VCaP (cell line): ENCODE results near the gene KRTAP4-7.
"Not testable (repeated sequence)": the region's sequence is repeated elsewhere in the genome, so short reads cannot be mapped to it uniquely, and the experiment has no call there.

ENCODE experiments used
- H3K27ac ChIP-seq: fragments of 450-650 bp; 2 replicates; pipeline ENCODE4 v1.5.1; 2017
- CTCF ChIP-seq: fragments of 450-650 bp; conservative IDR thresholded peaks from 2 replicates; pipeline ENCODE4 v1.5.1; 2017; ENCODE audit warnings: mild to moderate bottlenecking, moderate library complexity

KRTAP4-7 gene

GRCh38 chr17:41118721-41119120, 34.8 kb downstream of the KRTAP4-7 start:
- no peak overlapping the region for H3K27ac ChIP-seq
- no peak for TF ChIP-seq CTCF

GRCh38 chr17:41119696-41120690, 36.0 kb downstream of the KRTAP4-7 start:
- not testable (repeated sequence) for H3K27ac ChIP-seq

GRCh38 chr17:41121742-41122141, 37.8 kb downstream of the KRTAP4-7 start:
- no peak overlapping the region for H3K27ac ChIP-seq
- TF ChIP-seq CTCF, result no peak

- not testable (repeated sequence) for H3K27ac ChIP-seq
Observed at GRCh38 chr17:41123292-41123990, 39.5 kb downstream of the KRTAP4-7 start.

GRCh38 chr17:41123991-41124371, 40.0 kb downstream of the KRTAP4-7 start, which contains the start of gene KRTAP4-12:
TSS of gene KRTAP4-12 (minus strand) at chr17:41124182. CDS start at chr17:41124122, 60 bp downstream.
- not testable (repeated sequence) for H3K27ac ChIP-seq

GRCh38 chr17:41125064-41125463, 41.1 kb downstream of the KRTAP4-7 start:
- TF ChIP-seq CTCF, result no peak
- H3K27ac ChIP-seq, result no peak overlapping the region

GRCh38 chr17:41126412-41126811, 42.5 kb downstream of the KRTAP4-7 start:
- TF ChIP-seq CTCF, result no peak
- no peak overlapping the region for H3K27ac ChIP-seq

- no peak for TF ChIP-seq CTCF
Observed at GRCh38 chr17:41127371-41127770, 43.4 kb downstream of the KRTAP4-7 start.

GRCh38 chr17:41131979-41132378, 48.0 kb downstream of the KRTAP4-7 start:
- H3K27ac ChIP-seq, result no peak overlapping the region
- no peak for TF ChIP-seq CTCF

More at GRCh38 chr17:41127371-41127770, 43.4 kb downstream of the KRTAP4-7 start:
- H3K27ac ChIP-seq, result no peak overlapping the region
